ENCODE data around the gene LRRC25.

DNA sequence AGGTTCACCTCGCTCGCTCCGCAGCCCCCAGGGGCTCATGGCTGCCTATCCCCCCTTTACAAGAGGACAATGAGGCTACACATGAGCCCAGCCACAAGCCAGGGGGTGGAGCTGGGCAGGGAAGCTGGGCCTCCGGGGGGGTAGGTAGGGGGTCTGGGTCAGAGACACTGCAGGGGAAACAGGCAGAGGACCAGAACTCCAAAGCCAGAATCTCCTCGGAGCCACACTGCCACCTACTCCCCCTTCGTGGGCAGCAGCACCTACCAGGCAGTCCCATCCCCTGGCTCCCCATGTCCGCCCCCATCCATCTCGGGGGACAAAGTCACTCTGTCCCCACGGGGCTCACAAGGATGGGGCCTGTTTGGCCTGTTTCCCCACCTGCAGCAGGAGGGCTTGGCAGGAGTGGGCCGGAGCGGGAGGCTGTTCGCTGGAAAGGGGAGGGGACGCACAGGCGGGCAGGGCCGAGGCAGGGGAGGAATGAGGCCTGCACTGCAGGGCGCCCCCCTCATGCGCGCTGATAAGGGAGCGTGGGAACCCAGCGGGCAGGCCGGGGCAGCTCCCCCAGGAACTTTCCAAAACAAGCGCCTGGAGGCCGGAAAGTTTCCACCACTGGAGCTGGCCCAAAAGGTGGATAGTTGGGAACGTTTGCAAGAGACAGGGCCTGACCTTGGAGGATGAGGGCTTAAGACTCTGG lies 41.1 kb upstream of the LRRC25 start:
- TF ChIP-seq CTCF (IDR thresholded peaks at IDR 0.05; ENCODE audit: low read depth, low read length) (no peak), POLR2A (IDR thresholded peaks at IDR 0.05; ENCODE audit: extremely low read depth, insufficient read length) (no peak), MYC (IDR thresholded peaks at IDR 0.05; ENCODE audit: low read depth, low read length) (no peak)
- TF ChIP-seq, protein P1, sequence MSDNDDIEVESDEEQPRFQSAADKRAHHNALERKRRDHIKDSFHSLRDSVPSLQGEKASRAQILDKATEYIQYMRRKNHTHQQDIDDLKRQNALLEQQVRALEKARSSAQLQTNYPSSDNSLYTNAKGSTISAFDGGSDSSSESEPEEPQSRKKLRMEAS (IDR thresholded peaks at IDR 0.05; ENCODE audit: low read depth, low read length): no peak
